Measurements from ENCODE around the gene VPS26A.

VPS26A gene

GRCh38 chr10:69123747-69124562, at the start of gene VPS26A:
TSS of gene VPS26A (plus strand) at chr10:69124178. CDS start at chr10:69124278, 100 bp downstream.
- DNase-seq = peak; percentile 98

- no peak for DNase-seq
Observed at GRCh38 chr10:69074532-69074931, 49.4 kb upstream of the VPS26A start.

- DNase-seq = no peak
Observed at GRCh38 chr10:69075431-69075830, 48.5 kb upstream of the VPS26A start.

GRCh38 chr10:69078311-69078710, 45.7 kb upstream of the VPS26A start:
- DNase-seq = no peak

GRCh38 chr10:69080226-69080625, 43.8 kb upstream of the VPS26A start:
- DNase-seq = no peak

GRCh38 chr10:69086001-69086509, 37.9 kb upstream of the VPS26A start:
- no peak for DNase-seq

GRCh38 chr10:69087590-69088470, 36.1 kb upstream of the VPS26A start, which contains the start of gene SRGN:
TSS of gene SRGN (plus strand) at chr10:69088103. CDS start at chr10:69088158, 55 bp downstream.
- no peak for DNase-seq

GRCh38 chr10:69088471-69088769, 35.6 kb upstream of the VPS26A start:
- no peak for DNase-seq

GRCh38 chr10:69088801-69089501, 35.0 kb upstream of the VPS26A start:
- no peak for DNase-seq

- DNase-seq = no peak
Observed at GRCh38 chr10:69089638-69090599, 34.1 kb upstream of the VPS26A start.

- DNase-seq = no peak
Observed at GRCh38 chr10:69090685-69091084, 33.3 kb upstream of the VPS26A start.

- no peak for DNase-seq
Observed at GRCh38 chr10:69091143-69091651, 32.8 kb upstream of the VPS26A start.

- peak; percentile 64 for DNase-seq
Observed at GRCh38 chr10:69092959-69093850, 30.8 kb upstream of the VPS26A start.

GRCh38 chr10:69093933-69094332, 30.0 kb upstream of the VPS26A start:
- DNase-seq = no peak

- DNase-seq = no peak
Observed at GRCh38 chr10:69096045-69096444, 27.9 kb upstream of the VPS26A start.

GRCh38 chr10:69097729-69098128, 26.2 kb upstream of the VPS26A start:
- no peak for DNase-seq

GRCh38 chr10:69100136-69100872, 23.7 kb upstream of the VPS26A start:
- no peak for DNase-seq

- DNase-seq = no peak
Observed at GRCh38 chr10:69101451-69102095, 22.4 kb upstream of the VPS26A start.

- DNase-seq = no peak
Observed at GRCh38 chr10:69102440-69102839, 21.5 kb upstream of the VPS26A start.
